Small intestine (tissue), 4 donors: ENCODE data around the gene ARL16. TPM values are rescaled to one million over a fixed set of nuclear protein-coding genes. Genes with fewer than 3 reads are reported as not detected.

ENCODE experiments used
- polyA plus RNA-seq, 4 donors: library from polyadenylated mRNA; stranded (reverse) in 3 of 4; unstranded in 1 of 4; fragments of 200-250 nt in 3 of 4; fragments of 120-200 nt in 1 of 4; gene quantifications; one replicate each; pipeline versions ENCODE4 v1.2.1 to v1.2.3, GENCODE V29; 2013
- donor health status: healthy with polysubstance abuse.
- donor health status: Bipolar disorder and iron deficiency.
- donor health status: healthy.

ARL16 gene
- polyA plus RNA-seq, 4 donors: 34.1 to 76.9 (median 51.4) TPM

Other genes starting within 250 kb of the ARL16 start
- gene ACTG1, start 171.0 kb downstream of the ARL16 start, polyA plus RNA-seq: 1,000 to 10,000 TPM; 1,318 to 3,459 (median 1,787) TPM
- gene FSCN2, start 155.4 kb downstream of the ARL16 start, polyA plus RNA-seq: 1 to 10 TPM in 2 of 4 donors, not detected in 2; 1.2 to 1.3 TPM
- 10 to 100 TPM; 23.7 to 30.2 (median 26.9) TPM for gene FAAP100, start 131.4 kb downstream of the ARL16 start, polyA plus RNA-seq
- gene NPLOC4, start 46.7 kb downstream of the ARL16 start, polyA plus RNA-seq: 10 to 100 TPM; 33.0 to 45.0 (median 34.1) TPM
- gene TSPAN10, start 46.6 kb downstream of the ARL16 start, polyA plus RNA-seq: 1 to 10 TPM in 1 of 4 donors, under 1 TPM in 1, not detected in 2; 0.40 to 1.1 TPM
- gene PDE6G, start 27.3 kb downstream of the ARL16 start, polyA plus RNA-seq: 1 to 10 TPM in 3 of 4 donors, not detected in 1; 1.4 to 7.8 (median 2.8) TPM
- 10 to 100 TPM; 22.1 to 76.0 (median 65.2) TPM for gene OXLD1, start 17.2 kb downstream of the ARL16 start, polyA plus RNA-seq
- 10 to 100 TPM; 18.1 to 89.2 (median 21.7) TPM for gene CCDC137, start 17.1 kb downstream of the ARL16 start, polyA plus RNA-seq
- 100 to 1,000 TPM in 2 of 4 donors, 10 to 100 TPM in 2; 78.8 to 284 (median 134) TPM for gene HGS, start 214 bp upstream of the ARL16 start, polyA plus RNA-seq
- gene MRPL12, start 19.6 kb upstream of the ARL16 start, polyA plus RNA-seq: 100 to 1,000 TPM in 3 of 4 donors, 10 to 100 TPM in 1; 46.3 to 258 (median 170) TPM
- gene SLC25A10, start 28.5 kb upstream of the ARL16 start, polyA plus RNA-seq: 10 to 100 TPM; 40.3 to 79.1 (median 57.3) TPM
- gene GCGR, start 120.4 kb upstream of the ARL16 start, polyA plus RNA-seq: 1 to 10 TPM in 3 of 4 donors, under 1 TPM in 1; 0.27 to 2.2 (median 1.7) TPM
- 10 to 100 TPM; 19.5 to 87.6 (median 48.5) TPM for gene MCRIP1, start 149.5 kb upstream of the ARL16 start, polyA plus RNA-seq
- 1 to 10 TPM in 1 of 4 donors, under 1 TPM in 2, not detected in 1; 0.12 to 2.5 (median 0.49) TPM for gene PPP1R27, start 151.3 kb upstream of the ARL16 start, polyA plus RNA-seq
- gene P4HB, start 176.7 kb upstream of the ARL16 start, polyA plus RNA-seq: 1,000 to 10,000 TPM in 3 of 4 donors, 100 to 1,000 TPM in 1; 792 to 1,191 (median 1,005) TPM
- 100 to 1,000 TPM; 190 to 411 (median 341) TPM for gene ARHGDIA, start 187.5 kb upstream of the ARL16 start, polyA plus RNA-seq
- gene ALYREF, start 207.8 kb upstream of the ARL16 start, polyA plus RNA-seq: 10 to 100 TPM; 22.8 to 86.7 (median 38.6) TPM
- gene ANAPC11, start 207.9 kb upstream of the ARL16 start, polyA plus RNA-seq: 100 to 1,000 TPM in 3 of 4 donors, 10 to 100 TPM in 1; 75.8 to 240 (median 187) TPM
- gene NPB, start 218.4 kb upstream of the ARL16 start, polyA plus RNA-seq: 1 to 10 TPM in 1 of 4 donors, under 1 TPM in 3; 0.21 to 1.8 (median 0.59) TPM
- 100 to 1,000 TPM in 3 of 4 donors, 10 to 100 TPM in 1; 32.6 to 303 (median 174) TPM for gene PCYT2, start 227.6 kb upstream of the ARL16 start, polyA plus RNA-seq
- 100 to 1,000 TPM in 1 of 4 donors, 10 to 100 TPM in 3; 25.9 to 129 (median 60.4) TPM for gene SIRT7, start 234.4 kb upstream of the ARL16 start, polyA plus RNA-seq
- gene MAFG, start 243.9 kb upstream of the ARL16 start, polyA plus RNA-seq: 10 to 100 TPM in 2 of 4 donors, 1 to 10 TPM in 2; 7.6 to 17.1 (median 12.8) TPM